Measurements from ENCODE around the gene MYRFL.
A peak's percentile ranks its signal among the peaks of the same experiment; 100 is the strongest.

The MYRFL gene

GRCh38 chr12:69810870-69811498, 14.0 kb upstream of the MYRFL start:
- Mint-ChIP-seq H3K9me3 (peaks cover 37% of the 10 kb centered on the region), H3K4me3 (no peak overlapping the region), H3K27ac (no peak overlapping the region), H3K27me3 (ENCODE audit: low read depth) (no peaks in the 10 kb centered on the region), H3K4me1 (no peaks in the 10 kb centered on the region), H3K36me3 (ENCODE audit: low read depth) (peaks cover 58% of the 10 kb centered on the region)
- TF ChIP-seq CTCF (IDR thresholded peaks at IDR 0.05; ENCODE audit: unreplicated experiment in 3 of 3), result no peak

- H3K27ac Mint-ChIP-seq, result no peak overlapping the region
- no peak for TF ChIP-seq CTCF (IDR thresholded peaks at IDR 0.05; ENCODE audit: unreplicated experiment in 3 of 3)
- no peak overlapping the region for H3K4me3 Mint-ChIP-seq
- no peaks in the 10 kb centered on the region for H3K27me3 Mint-ChIP-seq (ENCODE audit: low read depth)
- H3K4me1 Mint-ChIP-seq, result no peaks in the 10 kb centered on the region
- H3K36me3 Mint-ChIP-seq (ENCODE audit: low read depth), result peaks cover 18% of the 10 kb centered on the region
- H3K9me3 Mint-ChIP-seq, result peaks cover 4% of the 10 kb centered on the region
These were observed 8.9 kb upstream of the MYRFL start for GRCh38 chr12:69816082-69816481.

- no peak overlapping the region for H3K4me3 Mint-ChIP-seq
- H3K27me3 Mint-ChIP-seq (ENCODE audit: low read depth), result no peaks in the 10 kb centered on the region
- H3K27ac Mint-ChIP-seq, result peak overlapping the region in 2 of 3 experiments; percentile 85 to 89
- no peak for TF ChIP-seq CTCF (IDR thresholded peaks at IDR 0.05; ENCODE audit: unreplicated experiment in 3 of 3)
- no peaks in the 10 kb centered on the region for H3K9me3 Mint-ChIP-seq
- H3K4me1 Mint-ChIP-seq, result peaks cover 21% of the 10 kb centered on the region
- H3K36me3 Mint-ChIP-seq (ENCODE audit: low read depth), result no peaks in the 10 kb centered on the region
These were observed 4.0 kb upstream of the MYRFL start for GRCh38 chr12:69821032-69821455.

- no peak for TF ChIP-seq CTCF (IDR thresholded peaks at IDR 0.05; ENCODE audit: unreplicated experiment in 3 of 3)
- H3K27ac Mint-ChIP-seq, result peak overlapping the region; percentile 66 to 89 (median 85)
- peaks cover 21% of the 10 kb centered on the region for H3K4me1 Mint-ChIP-seq
- no peaks in the 10 kb centered on the region for H3K27me3 Mint-ChIP-seq (ENCODE audit: low read depth)
- H3K4me3 Mint-ChIP-seq, result no peak overlapping the region
- H3K9me3 Mint-ChIP-seq, result no peaks in the 10 kb centered on the region
- H3K36me3 Mint-ChIP-seq (ENCODE audit: low read depth), result no peaks in the 10 kb centered on the region
These were observed 3.4 kb upstream of the MYRFL start for GRCh38 chr12:69821456-69822159.

GRCh38 chr12:69822201-69822860, 2.7 kb upstream of the MYRFL start:
- H3K4me3 Mint-ChIP-seq, result no peak overlapping the region
- H3K4me1 Mint-ChIP-seq, result peaks cover 21% of the 10 kb centered on the region
- H3K9me3 Mint-ChIP-seq, result no peaks in the 10 kb centered on the region
- H3K36me3 Mint-ChIP-seq (ENCODE audit: low read depth), result no peaks in the 10 kb centered on the region
- H3K27me3 Mint-ChIP-seq (ENCODE audit: low read depth), result no peaks in the 10 kb centered on the region
- TF ChIP-seq CTCF (IDR thresholded peaks at IDR 0.05; ENCODE audit: unreplicated experiment in 3 of 3), result no peak
- H3K27ac Mint-ChIP-seq, result peak overlapping the region; percentile 66 to 89 (median 85)
